HG03565 (cell line): Measurements from ENCODE around the gene CCDC117.
A peak's percentile ranks its signal among the peaks of the same experiment; 100 is the strongest.

ENCODE experiments used
- ATAC-seq: cut with Tn5 transposase; IDR thresholded peaks from one replicate; pipeline ENCODE4 v1.9.1; 2021; ENCODE audit warnings: mild to moderate bottlenecking, moderate library complexity; ENCODE audit not compliant: unreplicated experiment

The CCDC117 gene

DNA sequence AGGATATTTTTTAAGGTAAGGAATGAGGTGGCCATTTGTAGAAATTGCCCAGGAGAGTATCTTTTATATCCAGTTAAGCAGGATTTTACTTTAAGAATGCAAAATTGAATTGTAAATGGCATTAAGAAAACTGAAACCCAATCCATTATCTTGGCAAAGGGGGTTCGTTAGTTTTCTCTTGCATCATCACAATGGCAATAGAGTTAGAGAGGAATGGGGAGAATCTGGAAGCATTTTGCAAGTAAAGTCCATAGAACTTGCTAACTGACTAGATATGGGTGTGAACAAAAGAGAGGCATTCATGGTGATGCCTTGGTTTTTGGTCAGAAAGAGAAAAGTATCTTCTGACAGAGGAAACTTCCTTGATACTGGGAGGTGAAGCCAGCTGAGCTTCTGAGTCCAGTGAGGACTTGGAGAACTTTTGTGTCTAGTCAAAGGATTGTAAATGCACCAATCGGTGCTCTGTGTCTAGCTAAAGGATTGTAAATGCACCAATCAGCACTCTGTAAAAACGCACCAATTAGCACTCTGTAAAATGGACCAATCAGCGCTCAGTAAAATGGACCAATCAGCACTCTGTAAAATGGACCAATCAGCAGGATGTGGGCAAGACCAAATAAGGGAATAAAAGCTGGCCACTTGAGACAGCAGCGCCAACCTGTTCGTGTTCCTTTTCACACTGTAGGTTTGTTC, 3.6 kb upstream of the CCDC117 start:
- no peak for ATAC-seq

DNA sequence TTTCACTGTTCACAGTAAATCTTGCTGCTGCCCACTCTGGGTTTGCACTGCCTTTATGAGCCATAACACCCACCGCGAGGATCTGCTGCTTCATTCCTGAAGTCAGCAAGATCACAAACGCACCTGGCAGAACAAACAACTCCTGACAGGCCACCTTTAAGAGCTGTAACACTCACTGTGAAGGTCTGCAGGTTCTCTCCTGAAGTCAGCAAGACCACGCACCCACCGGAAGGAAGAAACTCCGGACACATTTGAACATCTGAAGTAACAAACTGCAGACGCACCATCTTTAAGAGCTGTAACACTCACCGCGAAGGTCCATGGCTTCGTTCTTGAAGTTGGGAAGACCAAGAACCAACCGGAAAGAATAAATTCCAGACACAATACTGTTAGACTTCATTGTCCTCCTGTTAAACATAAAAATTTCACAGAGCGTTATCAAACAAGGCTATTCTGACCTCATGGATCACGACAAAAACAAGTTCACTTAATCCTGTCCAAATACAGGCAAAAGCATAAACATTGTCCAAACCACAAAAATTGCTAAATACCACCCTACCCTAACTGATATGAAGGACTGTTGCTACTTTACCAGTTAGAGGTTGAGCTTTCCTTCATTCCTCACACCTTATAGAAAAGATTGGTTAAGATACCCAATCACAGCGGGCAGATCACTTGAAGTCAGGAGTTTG, 3.0 kb upstream of the CCDC117 start:
- ATAC-seq: no peak

DNA sequence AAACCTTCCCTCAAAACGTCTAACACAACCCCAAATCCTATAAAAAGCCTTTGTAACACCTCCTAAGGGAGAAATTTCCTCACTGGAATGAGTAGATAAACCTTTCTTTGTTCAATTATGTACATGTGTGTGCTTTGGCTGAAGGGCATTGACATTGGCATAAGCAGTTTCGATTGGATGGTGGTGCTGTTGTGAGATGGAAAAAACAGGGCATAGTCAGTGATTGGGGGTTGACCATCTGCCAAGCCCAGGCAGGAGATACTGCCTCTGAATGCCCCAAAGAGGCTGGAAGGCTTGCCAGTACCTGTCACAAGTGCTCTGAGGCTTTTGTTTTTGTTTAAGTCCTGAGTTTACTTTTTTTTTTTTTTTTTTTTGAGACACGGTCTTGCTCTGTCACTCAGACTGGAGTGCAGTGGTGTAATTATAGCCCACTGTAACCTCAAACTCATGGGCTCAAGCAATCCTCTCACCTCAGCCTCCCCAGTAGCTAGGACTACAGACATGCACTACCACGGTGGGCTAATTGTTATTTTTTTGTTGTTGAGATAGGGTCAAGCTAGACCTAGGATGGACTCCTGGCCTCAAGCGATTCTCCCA, 1.2 kb upstream of the CCDC117 start:
- no peak for ATAC-seq

DNA sequence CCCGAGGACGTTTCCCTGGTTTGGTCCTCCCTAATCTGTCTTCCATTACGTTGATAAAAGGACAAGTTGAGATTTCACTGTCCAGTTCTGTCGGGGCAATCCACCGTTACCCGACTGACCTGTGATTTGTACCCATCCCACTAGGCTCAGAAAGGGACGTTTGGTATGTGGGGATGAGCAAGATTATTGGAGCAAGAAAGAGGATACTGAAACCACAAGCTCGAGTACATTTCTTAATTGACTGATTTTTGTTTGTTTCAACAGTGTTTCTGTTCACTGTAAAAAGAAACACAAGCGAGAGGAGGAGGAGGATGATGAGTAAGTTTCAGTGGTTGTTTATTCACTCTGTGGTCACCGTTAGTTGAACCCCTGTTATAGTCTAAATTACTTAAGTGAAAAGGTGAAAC, 969 bp downstream of the CCDC117 start:
- no peak for ATAC-seq

DNA sequence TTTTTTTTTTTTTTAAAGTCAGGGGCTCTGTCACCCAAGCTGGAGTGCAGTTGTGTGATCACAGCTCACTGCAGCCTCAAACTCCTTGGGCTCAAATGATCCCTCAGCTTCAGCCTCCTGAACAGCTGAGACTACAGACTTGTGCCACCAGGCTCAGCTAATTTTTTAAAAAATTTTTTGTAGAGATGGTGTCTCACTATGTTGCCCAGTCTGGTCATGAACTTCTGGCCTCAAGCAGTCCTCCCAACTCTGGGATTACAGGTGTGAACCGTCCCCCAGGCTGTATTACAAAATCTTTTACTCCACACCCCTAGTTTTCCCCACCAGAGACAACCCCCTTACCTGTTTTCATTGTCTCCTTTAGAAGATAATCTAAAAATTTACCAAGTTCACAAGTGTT, 1.9 kb downstream of the CCDC117 start:
- ATAC-seq: no peak

DNA sequence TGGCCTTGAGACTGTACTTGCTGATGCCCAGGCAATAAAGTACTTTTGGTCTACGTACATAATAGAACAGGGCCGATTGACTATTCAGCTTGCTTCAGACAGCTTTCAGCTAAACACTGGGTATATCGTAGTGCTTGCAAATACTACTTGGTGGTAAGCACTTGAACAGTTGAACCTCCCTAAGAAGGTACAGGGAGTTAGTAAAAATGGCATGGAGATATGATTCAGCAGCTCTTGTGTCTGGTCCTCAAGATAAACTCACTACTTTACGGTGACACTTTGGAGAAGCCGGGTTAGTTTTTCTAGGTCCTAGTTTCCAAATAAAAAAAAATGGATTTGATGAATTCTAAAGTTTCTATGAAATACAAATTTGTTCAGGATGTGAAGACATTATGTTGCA, 7.3 kb downstream of the CCDC117 start:
- ATAC-seq: no peak

DNA sequence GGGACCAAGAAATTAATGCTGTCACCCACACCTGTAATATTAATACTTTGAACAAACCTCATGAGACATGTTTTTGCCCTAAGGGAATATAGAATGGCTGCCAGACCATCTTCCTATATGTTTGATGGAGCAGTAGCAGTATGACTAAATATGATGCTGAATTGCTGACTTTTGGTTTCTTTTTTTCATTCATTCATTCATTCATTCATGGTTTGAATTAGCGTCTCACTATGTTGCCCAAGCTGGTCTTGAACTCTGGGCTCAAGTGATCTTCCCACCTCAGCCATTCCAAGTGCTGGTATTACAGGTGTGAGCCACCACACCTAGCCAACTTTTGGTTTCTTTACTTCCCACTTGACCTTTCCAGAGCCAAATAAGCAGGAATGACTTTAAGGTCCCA, 7.8 kb downstream of the CCDC117 start:
- no peak for ATAC-seq

DNA sequence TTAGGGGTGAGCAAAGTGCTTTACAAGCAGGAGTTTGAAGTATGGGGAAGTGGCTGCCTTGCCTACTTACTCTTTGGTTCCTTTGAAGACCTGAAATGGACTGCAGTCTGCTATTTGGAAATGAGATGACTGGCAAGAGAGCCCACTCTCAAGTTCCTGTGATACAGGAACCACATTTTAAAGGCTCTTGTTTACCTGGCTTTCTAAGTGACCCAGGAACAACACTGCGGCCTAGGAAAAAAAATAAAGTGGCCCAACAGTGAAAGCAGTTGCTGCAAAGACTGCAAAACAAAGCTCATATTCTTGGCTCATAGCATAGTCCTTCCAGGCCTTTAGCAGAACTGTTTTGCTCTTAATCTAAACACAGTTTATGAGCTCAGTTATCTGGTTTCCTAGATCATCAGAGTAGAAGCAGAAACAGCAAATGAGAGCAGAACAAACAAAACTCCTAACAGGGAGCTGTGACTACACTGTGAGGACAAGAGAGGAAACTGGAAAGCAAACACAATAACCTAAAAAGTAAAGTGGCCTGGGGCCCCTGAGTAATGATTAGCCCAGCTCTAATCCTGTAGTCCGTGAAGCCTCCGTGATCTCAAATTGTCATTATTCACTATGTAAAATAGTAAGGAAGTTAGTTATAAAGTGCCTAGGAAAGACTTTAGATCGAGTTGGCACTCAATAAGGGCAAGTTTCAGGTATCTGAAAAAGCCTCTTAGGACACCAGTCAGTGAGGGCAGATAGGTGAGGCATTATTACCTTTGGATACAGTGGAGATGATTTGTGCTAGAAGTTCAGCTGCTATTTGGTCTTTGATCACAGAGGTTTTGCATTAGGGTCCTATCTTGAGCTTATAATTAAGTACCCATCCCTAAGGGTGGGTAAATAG, 11.5 kb downstream of the CCDC117 start:
- ATAC-seq: no peak

DNA sequence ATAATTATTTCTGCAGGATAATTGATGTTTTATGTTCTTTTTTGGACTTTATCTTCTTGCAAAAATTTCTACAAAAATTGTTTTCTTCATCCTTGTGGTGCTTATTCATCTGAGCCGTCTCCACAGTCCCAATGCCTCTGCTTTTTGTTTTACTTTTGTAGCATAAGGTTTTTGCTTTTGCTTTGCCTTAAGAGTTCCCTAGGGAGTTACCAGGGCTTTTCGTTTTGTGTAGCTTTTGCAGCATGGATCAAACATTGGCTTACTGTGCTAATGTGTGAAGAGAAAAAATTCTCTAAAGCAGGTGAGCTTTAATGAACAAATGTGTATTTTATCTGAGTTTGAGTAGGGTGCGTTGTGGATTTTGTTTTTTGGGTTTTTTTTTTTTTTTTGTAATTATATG, 16.1 kb downstream of the CCDC117 start:
- no peak for ATAC-seq

DNA sequence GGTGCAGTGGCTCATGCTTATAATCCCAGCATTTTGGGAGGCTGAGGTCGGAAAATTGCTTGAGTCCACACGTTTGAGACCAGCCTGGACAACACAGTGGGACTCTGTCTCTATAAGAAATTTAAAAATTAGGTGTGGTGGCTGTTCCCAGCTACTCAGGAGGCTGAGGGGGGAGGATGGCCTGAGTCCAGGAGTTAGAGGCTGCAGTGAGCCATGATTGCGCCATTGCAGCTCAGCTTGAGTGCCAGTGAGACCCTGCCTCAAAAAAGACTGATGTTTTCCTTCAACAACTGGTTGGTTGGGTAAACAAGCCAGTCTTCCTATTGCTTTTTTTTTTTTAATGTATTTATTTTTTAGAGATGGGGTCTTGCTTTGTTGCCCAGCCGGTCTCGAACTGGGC, 18.6 kb downstream of the CCDC117 start:
- no peak for ATAC-seq

DNA sequence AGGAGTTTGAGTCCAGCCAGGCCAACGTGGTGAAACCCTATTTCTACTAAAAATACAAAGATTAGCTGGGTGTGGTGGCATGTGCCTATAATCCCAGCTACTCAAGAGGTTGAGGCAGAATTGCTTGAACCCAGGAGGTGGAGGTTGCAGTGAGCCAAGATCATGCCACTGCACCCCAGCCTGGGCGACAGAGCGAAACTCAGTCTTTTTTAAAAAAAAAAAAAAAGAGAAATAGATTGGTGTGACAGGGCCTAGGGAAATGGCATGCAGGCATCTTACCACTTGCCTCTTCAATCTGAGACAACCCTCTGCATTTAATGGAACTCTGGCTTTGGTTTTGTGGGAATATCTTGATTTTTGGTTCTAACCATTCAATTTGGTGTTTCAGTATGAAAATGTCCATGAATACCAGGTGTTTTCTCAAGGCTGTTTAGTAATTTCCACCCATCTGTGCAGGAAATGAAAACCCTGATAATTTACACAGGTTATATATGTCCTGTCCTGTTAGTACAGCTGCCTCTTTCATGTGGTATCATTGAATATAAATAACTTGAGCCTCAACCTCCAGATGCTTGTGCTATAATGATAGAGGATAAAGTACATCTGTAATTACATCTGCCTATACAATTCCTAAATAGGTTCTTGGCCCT, 19.5 kb downstream of the CCDC117 start:
- peak; percentile 46 for ATAC-seq

DNA sequence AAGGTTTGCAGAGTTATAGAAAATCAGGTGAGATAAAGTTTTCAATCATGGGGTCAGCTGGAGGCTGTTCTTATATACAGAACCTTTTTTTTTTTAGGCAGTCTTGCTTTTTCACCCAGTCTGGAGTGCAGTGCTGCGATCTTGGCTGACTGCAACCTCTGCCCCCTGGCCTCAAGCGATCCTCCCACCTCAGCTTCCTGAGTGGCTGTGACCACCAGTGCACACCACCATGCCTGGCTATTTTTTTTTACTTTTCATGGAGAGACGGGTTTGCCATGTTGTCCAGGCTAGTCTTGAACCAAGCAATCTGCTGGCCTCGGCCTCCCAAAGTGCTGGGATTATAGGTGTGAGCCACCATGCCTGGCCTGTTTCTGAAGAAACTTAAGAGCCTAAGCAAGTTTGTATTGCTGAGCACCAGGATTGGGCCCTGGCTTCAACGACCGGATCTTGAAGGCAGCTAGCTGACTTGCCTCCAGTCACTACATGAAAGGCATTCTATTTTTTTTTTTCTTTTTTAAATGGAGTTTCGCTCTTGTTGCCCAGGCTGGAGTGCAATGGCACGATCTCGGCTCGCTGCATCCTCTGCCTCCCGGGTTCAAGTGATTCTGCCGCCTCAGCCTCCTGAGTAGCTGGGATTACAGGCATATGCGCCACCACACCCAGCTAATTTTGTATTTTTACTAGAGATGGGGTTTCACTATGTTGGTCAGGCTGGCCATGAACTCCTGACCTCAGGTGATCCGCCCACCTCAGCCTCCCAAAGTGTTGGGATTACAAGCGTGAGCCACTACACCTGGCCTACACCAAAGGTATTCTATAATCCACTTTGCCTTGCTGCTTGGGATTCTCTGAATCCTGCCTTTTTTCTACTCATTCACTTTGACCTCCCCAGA, 20.2 kb downstream of the CCDC117 start:
- ATAC-seq: peak; percentile 25

DNA sequence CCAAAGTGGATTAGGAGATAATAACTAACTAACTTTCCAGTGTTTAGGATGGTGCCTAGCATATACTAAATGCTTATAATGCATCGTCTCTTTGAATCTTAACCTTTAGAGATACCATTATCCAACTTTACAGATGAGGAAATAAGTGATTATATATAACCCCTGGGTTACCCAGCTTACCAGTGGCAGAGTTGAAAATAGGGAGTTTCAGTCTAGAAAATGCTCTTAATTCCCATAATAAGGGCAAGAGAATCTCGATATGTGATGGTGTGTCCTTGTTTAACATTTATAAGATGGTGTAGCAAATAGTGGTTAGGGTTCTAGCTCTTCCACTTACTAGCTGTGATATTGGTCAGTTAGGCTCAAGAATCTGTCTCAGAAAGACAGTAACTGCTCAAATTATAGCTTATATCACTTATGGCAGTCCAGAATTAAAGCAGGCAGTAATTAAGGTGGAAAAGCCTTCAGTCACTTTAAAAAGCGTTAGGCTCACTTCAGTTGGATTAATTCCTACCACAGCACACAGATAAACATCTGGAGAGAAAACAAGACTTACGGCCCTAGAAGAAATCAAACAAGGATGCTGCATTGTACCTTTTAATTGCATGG, 21.6 kb downstream of the CCDC117 start:
- no peak for ATAC-seq

DNA sequence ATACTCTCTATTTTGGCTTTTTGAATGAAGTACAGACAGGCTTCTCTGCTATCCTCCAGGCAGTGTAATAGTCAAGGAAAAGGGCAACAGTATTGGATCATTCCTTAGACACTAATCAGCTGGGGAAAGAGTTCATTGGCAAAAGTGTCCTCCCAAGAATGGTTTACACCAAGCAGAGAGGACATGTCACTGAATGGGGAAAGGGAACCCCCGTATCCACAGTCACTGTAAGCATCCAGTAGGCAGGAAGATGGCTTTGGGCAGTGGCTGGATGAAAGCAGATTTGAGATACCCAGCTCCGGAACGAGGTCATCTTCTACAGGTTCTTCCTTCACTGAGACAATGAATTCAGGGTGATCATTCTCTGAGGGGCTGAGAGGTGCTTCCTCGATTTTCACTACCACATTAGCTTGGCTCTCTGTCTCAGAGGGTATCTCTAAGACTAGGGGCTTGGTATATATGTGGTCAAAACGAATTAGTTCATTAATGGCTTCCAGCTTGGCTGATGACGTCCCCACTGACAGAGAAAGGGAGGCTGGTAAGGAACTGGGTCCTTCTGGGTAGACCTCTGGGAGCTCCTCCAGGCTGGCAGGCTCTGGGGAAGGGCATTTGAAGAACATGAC, 22.7 kb downstream of the CCDC117 start:
- ATAC-seq: no peak

DNA sequence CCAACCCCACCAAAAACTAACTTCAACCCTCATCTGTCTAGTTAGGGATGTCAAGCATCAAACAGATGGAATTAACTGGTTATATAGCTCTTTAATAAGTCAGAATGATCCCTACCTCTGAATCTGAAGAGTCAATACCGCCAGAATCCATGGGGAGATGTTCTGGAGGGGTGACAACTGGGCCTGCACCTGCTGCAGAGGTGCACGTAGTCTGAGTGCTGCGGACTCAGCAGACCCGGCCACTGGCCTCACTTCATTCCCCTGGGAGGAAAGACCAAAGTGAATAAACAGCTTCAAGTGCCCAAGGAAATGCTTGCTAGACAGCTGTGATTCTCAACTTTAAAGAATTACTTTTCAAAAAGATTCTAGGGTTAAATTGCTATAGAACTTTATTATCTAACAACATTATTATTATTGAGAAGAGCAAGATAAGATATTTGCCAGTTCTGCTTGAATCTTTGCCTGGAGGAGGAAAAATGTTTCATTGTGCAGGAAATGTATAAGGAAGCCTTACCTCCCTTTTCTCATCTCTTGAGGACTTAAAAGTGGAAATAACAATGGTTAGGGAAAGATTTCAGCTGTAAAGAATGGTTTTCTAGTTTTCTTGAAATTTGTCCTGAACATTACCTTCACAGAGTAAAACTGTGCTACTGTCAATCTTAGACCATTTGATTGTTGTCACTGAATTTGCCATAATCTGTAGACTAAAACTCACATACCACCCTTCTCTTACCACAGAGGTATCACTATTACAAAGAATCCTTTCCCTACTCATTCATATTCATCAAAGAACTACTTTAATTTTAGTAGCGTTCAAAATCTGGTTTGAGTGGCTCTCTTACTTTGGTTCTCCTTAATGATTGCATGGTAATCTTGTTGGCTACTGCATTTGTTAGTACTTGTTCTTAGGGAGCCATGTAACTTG, 23.7 kb downstream of the CCDC117 start:
- ATAC-seq: no peak

DNA sequence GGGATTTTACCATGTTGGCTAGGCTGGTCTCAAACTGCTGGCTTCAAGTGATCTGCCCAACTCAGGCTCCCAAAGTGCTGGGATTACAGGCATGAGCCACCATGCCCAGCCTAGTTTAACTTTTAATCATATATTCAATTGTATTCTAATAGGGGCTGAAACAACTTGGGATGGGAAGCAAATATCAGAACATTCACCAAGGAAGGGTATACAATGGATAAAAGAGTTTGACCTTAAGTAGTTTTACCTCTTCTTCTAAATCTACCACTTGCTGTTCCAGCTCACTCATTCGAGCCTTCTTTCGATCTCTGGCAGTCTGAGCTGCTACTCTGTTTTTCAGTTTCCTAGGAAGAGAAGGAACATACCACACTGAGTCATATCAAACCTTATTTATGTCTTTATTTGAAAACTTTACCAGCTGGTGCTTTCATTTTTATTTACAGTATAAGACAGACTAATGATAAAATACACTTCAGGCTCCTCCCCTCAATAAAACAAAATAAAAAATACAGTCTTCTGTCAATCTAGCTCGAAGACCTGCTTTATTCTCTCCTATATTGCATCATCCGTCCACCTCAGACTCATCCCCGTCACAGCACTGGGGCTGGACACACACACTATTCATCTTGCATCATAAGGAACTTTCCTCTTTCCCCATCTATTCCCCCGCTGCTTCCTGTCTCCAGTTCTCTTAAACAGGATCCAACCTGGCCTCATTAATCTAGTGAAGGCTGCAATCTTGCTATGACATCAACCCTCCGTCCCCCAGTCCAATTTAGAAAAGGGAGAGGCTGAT, 26.5 kb downstream of the CCDC117 start:
- no peak for ATAC-seq
